ENCODE data around the gene ZBTB43. TPM values are rescaled to one million over a fixed set of nuclear protein-coding genes. Genes with fewer than 3 reads are reported as not detected.
"Not testable (repeated sequence)": the region's sequence is repeated elsewhere in the genome, so short reads cannot be mapped to it uniquely, and the experiment has no call there.

ZBTB43 gene
- total RNA-seq, 1 experiment from 2014 or later = 15.4 TPM

DNA sequence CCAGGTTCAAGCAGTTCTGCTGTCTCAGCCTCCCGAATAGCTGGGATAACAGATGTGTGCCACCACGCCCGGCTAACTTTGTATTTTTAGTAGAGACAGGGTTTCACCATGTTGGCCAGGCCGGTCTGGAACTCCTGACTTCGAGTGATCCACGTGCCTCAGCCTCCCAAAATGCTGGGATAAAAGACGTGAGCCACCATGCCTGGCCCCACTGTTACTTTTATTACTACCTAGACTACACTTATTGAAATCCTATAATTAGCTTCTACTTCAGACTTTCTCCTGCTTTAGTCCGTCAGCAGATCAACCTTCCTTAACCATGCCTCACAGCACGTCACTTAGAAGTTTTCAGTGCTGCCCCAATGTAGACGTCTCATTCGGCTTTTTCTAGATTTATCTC lies 8.2 kb downstream of the ZBTB43 start:
- Histone ChIP-seq H3K79me2 (ENCODE audit: insufficient read depth, low read length) (peaks cover 67% of the 10 kb centered on the region), H2AFZ (ENCODE audit: low read depth, low read length, poor library complexity, severe bottlenecking) (no peak overlapping the region)
- BruUV-seq (replicated peaks) = no TSS peak

DNA sequence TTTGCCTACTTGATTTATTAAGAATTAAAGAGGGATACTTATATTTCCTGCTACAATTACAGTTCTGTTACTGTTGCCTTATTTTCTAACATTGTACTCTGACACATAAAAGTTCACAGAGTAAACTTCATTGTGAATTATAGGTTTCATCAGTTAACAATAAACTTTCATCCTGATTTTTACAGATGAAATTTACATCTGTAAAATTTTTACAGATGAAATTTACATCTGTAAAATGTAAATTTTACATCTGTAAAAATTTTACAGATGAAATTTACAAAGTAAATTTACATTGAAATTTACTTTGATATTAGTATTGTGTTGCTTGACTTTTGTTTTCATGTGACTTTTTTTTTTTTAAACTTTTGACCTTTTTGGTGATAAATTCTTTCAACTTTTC lies 9.3 kb downstream of the ZBTB43 start:
- no peak overlapping the region for H3K4me2 ChIP-seq (ENCODE audit: low read length)
- no peaks in the 10 kb centered on the region for H3K9me2 ChIP-seq (ENCODE audit: insufficient read depth)
- DNase-seq (ENCODE audit: low read depth, low spot score) (no peak), ATAC-seq (no peak)
- intact Hi-C loops (cut with micrococcal nuclease) = no loop called here
- no peak overlapping the region for H3K27ac ChIP-seq (ENCODE audit: low read depth, low read length)
- H3K36me3 ChIP-seq (ENCODE audit: control insufficient read depth in 1 of 2, insufficient read depth in 2 of 2, low read length in 2 of 2) = peaks cover 3 to 11% of the 10 kb centered on the region in 2 experiments; a peak in 3 of 4 replicates
- CTCF ChIA-PET = no interaction called here
- H2AFZ ChIP-seq (ENCODE audit: low read depth, low read length, poor library complexity, severe bottlenecking) = no peak overlapping the region
- no peaks in the 10 kb centered on the region for H3K27me3 ChIP-seq (ENCODE audit: insufficient read depth, low read length)
- no TSS peak for BruUV-seq (replicated peaks)
- H3K4me3 ChIP-seq (replicated peaks in 1 of 2; ENCODE audit: low read depth in 1 of 2, low read length in 2 of 2) = no peak overlapping the region
- 0 out of 2 replicates have a peak, but pooled peaks cover 5% of the 10 kb centered on the region for H4K20me1 ChIP-seq (ENCODE audit: insufficient read depth)
- no peaks in the 10 kb centered on the region for H3K4me1 ChIP-seq (ENCODE audit: control insufficient read depth in 1 of 2, insufficient read depth in 2 of 2, low read length in 2 of 2)
- TF ChIP-seq EZH2 (IDR thresholded peaks at IDR 0.05) (no peak), SP1 (IDR thresholded peaks at IDR 0.05; ENCODE audit: low read depth) (no peak), JUND (IDR thresholded peaks at IDR 0.05) (no peak), POLR2A (IDR thresholded peaks at IDR 0.05; ENCODE audit: borderline replicate concordance, extremely low read depth, insufficient read depth, insufficient read length) (no peak), CBX3 (IDR thresholded peaks at IDR 0.05; ENCODE audit: low read depth) (no peak)
- H3K79me2 ChIP-seq (ENCODE audit: insufficient read depth, low read length) = peaks cover 67% of the 10 kb centered on the region
- POLR2A ChIA-PET = no interaction called here
- RAD21 ChIA-PET (ENCODE audit: low non-redundant PET in 1 of 2, low total read pairs in 2 of 2, uncharacterized antibody in 2 of 2, unreplicated experiment in 2 of 2) = no interaction called here
- no peak overlapping the region for H3K9ac ChIP-seq (ENCODE audit: low read length)
- no peaks in the 10 kb centered on the region for H3K9me3 ChIP-seq (ENCODE audit: control insufficient read depth in 1 of 2, insufficient read depth in 1 of 2, low read depth in 1 of 2, low read length in 2 of 2)

More for the DNA sequence above, 8.2 kb downstream of the ZBTB43 start:
- ATAC-seq (no peak), DNase-seq (ENCODE audit: low read depth, low spot score) (no peak)
- no peaks in the 10 kb centered on the region for H3K27me3 ChIP-seq (ENCODE audit: insufficient read depth, low read length)
- intact Hi-C loops (cut with micrococcal nuclease) = no loop called here
- no peaks in the 10 kb centered on the region for H3K9me2 ChIP-seq (ENCODE audit: insufficient read depth)
- no peak overlapping the region for H3K27ac ChIP-seq (ENCODE audit: low read depth, low read length)
- H3K9ac ChIP-seq (ENCODE audit: low read length) = no peak overlapping the region
- H4K20me1 ChIP-seq (ENCODE audit: insufficient read depth) = 0 out of 2 replicates have a peak, but pooled peaks cover 5% of the 10 kb centered on the region
- H3K9me3 ChIP-seq (ENCODE audit: control insufficient read depth in 1 of 2, insufficient read depth in 1 of 2, low read depth in 1 of 2, low read length in 2 of 2) = no peaks in the 10 kb centered on the region
- peaks cover 6 to 7% of the 10 kb centered on the region in 2 experiments; a peak in 3 of 4 replicates for H3K36me3 ChIP-seq (ENCODE audit: control insufficient read depth in 1 of 2, insufficient read depth in 2 of 2, low read length in 2 of 2)
- ChIA-PET RAD21 (ENCODE audit: low non-redundant PET in 1 of 2, low total read pairs in 2 of 2, uncharacterized antibody in 2 of 2, unreplicated experiment in 2 of 2) (no interaction called here), POLR2A (no interaction called here), CTCF (no interaction called here)
- TF ChIP-seq ZNF274 (IDR thresholded peaks at IDR 0.05; ENCODE audit: low read depth, low read length) = no peak
- TF ChIP-seq ZFX (IDR thresholded peaks at IDR 0.05) = no peak
- TF ChIP-seq EGR1 (IDR thresholded peaks at IDR 0.05; ENCODE audit: low read depth) = no peak
- H3K4me2 ChIP-seq (ENCODE audit: low read length) = no peak overlapping the region
- H3K4me3 ChIP-seq (replicated peaks in 1 of 2; ENCODE audit: low read depth in 1 of 2, low read length in 2 of 2) = no peak overlapping the region
- no peaks in the 10 kb centered on the region for H3K4me1 ChIP-seq (ENCODE audit: control insufficient read depth in 1 of 2, insufficient read depth in 2 of 2, low read length in 2 of 2)

DNA sequence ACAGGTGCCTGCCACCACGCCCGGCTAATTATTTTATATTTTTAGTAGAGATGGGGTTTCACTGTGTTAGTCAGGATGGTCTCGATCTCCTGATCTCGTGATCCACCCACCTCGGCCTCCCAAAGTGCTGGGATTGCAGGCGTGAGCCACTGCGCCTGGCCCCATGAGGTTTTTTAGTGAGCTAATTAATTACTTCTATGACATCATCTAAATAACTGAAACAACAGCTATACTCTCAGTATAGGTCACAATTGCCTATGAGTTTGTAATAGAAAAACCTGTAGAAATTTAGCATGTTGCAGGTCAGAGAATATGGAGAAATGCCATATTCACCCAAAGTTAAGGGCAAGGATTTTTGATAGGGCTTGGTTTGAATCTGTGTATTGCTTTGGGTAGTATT lies 12.8 kb downstream of the ZBTB43 start:
- POLR2A ChIA-PET; BruUV-seq (replicated peaks); CTCF ChIA-PET; H3K4me1 ChIP-seq (ENCODE audit: control insufficient read depth in 1 of 2, insufficient read depth in 2 of 2, low read length in 2 of 2); H2AFZ ChIP-seq (ENCODE audit: low read depth, low read length, poor library complexity, severe bottlenecking); H3K27ac ChIP-seq (ENCODE audit: low read depth, low read length); H3K9ac ChIP-seq (ENCODE audit: low read length); H3K4me3 ChIP-seq (replicated peaks in 1 of 2; ENCODE audit: low read depth in 1 of 2, low read length in 2 of 2); RAD21 ChIA-PET (ENCODE audit: low non-redundant PET in 1 of 2, low total read pairs in 2 of 2, uncharacterized antibody in 2 of 2, unreplicated experiment in 2 of 2); H3K9me2 ChIP-seq (ENCODE audit: insufficient read depth); DNase-seq (ENCODE audit: low read depth, low spot score); H3K4me2 ChIP-seq (ENCODE audit: low read length); H4K20me1 ChIP-seq (ENCODE audit: insufficient read depth); H3K27me3 ChIP-seq (ENCODE audit: insufficient read depth, low read length); ATAC-seq; intact Hi-C loops (cut with micrococcal nuclease): not testable (repeated sequence)
- H3K79me2 ChIP-seq (ENCODE audit: insufficient read depth, low read length) = peaks cover 65% of the 10 kb centered on the region
- peaks cover 3 to 10% of the 10 kb centered on the region in 2 experiments; a peak in 1 of 4 replicates for H3K9me3 ChIP-seq (ENCODE audit: control insufficient read depth in 1 of 2, insufficient read depth in 1 of 2, low read depth in 1 of 2, low read length in 2 of 2)
- peaks cover 0 to 20% of the 10 kb centered on the region in 2 experiments; a peak in 2 of 4 replicates for H3K36me3 ChIP-seq (ENCODE audit: control insufficient read depth in 1 of 2, insufficient read depth in 2 of 2, low read length in 2 of 2)

All from HCT116 (cell line).